Choroid plexus epithelial cell (primary cell): Measurements from ENCODE around the gene LRP1.

ENCODE experiments used
- DNase-seq: peaks from one replicate; pipeline ENCODE4 v3.0.0-alpha.2; 2010; ENCODE audit warnings: low read depth
- H3K4me3 ChIP-seq: 2 replicates; pipeline ENCODE4 v1.5.1; 2011; ENCODE audit warnings: low read depth, mild to moderate bottlenecking, control low read depth, low read length, moderate library complexity
- TF ChIP-seq, protein P1 (sequence below): conservative IDR thresholded peaks from 2 replicates; pipeline ENCODE4 v1.5.1; 2011; ENCODE audit warnings: low read depth, mild to moderate bottlenecking, control low read depth, inconsistent platforms, low read length, moderate library complexity

Gene LRP1

DNA sequence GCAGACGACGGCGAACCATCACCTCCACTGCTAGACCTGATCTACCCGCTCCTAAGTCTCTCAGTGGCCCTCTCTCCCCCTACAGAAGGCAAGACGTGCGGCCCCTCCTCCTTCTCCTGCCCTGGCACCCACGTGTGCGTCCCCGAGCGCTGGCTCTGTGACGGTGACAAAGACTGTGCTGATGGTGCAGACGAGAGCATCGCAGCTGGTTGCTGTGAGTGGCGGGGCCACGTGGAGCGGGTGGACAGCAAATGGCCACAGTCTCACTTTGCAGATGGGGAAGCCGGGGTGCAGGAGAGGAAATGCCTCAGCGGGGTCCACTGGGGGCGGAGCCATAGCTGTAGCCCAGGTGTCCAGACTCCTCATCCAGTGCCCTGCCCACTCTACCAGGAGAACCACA lies 66.9 kb downstream of the LRP1 start:
- TF ChIP-seq, protein P1, sequence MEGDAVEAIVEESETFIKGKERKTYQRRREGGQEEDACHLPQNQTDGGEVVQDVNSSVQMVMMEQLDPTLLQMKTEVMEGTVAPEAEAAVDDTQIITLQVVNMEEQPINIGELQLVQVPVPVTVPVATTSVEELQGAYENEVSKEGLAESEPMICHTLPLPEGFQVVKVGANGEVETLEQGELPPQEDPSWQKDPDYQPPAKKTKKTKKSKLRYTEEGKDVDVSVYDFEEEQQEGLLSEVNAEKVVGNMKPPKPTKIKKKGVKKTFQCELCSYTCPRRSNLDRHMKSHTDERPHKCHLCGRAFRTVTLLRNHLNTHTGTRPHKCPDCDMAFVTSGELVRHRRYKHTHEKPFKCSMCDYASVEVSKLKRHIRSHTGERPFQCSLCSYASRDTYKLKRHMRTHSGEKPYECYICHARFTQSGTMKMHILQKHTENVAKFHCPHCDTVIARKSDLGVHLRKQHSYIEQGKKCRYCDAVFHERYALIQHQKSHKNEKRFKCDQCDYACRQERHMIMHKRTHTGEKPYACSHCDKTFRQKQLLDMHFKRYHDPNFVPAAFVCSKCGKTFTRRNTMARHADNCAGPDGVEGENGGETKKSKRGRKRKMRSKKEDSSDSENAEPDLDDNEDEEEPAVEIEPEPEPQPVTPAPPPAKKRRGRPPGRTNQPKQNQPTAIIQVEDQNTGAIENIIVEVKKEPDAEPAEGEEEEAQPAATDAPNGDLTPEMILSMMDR: no peak
- no peak for DNase-seq
- no peak overlapping the region for H3K4me3 ChIP-seq

DNA sequence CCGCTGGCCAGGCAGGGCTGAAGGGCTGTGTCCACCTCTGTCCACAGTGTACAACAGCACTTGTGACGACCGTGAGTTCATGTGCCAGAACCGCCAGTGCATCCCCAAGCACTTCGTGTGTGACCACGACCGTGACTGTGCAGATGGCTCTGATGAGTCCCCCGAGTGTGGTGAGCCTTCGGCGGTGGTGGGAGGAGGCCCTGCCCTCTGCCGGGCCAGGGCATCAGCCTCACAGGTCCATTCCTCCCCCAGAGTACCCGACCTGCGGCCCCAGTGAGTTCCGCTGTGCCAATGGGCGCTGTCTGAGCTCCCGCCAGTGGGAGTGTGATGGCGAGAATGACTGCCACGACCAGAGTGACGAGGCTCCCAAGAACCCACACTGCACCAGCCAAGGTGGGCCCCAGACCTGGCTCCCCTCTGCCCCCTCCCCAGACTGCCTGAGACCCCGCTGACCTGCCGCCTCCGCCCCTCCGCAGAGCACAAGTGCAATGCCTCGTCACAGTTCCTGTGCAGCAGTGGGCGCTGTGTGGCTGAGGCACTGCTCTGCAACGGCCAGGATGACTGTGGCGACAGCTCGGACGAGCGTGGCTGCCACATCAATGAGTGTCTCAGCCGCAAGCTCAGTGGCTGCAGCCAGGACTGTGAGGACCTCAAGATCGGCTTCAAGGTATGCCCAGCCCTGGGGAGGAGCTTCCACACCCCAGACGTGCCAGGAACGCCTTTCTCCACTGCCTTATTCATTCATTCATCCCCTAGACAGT lies 67.5 kb downstream of the LRP1 start:
- TF ChIP-seq, protein P1: no peak
- H3K4me3 ChIP-seq: no peak overlapping the region
- no peak for DNase-seq

DNA sequence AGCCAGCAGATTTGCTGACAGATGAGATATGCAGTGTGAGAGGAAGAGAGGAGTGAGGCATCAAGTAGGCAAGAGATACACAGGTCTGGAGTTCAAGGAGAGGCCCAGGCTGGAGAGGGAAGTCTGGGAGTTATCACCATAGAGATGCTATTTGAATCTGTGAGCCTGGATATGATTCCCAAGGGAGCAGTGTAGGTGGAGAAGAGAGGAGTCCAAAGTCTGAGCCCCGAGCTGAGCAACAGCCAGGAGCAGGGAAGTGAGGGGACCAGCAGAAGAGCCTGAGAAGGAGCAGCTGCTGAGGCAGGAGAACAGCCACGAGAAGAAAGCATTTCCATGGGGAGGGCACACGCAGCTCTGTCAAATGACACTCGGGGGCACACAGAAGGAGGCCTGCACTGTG lies 68.2 kb downstream of the LRP1 start:
- H3K4me3 ChIP-seq: no peak overlapping the region
- no peak for DNase-seq
- TF ChIP-seq, protein P1: no peak

DNA sequence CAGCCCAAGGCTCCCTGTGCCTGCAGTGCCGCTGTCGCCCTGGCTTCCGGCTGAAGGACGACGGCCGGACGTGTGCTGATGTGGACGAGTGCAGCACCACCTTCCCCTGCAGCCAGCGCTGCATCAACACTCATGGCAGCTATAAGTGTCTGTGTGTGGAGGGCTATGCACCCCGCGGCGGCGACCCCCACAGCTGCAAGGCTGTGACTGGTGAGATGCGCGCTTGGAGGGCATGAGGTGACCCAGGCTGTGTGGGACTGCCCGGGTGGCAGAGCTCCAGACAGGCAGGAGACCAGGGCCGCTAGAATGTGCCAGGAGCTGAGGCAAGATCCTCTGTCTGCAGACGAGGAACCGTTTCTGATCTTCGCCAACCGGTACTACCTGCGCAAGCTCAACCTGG lies 68.7 kb downstream of the LRP1 start:
- TF ChIP-seq, protein P1: no peak
- no peak overlapping the region for H3K4me3 ChIP-seq
- DNase-seq: no peak

DNA sequence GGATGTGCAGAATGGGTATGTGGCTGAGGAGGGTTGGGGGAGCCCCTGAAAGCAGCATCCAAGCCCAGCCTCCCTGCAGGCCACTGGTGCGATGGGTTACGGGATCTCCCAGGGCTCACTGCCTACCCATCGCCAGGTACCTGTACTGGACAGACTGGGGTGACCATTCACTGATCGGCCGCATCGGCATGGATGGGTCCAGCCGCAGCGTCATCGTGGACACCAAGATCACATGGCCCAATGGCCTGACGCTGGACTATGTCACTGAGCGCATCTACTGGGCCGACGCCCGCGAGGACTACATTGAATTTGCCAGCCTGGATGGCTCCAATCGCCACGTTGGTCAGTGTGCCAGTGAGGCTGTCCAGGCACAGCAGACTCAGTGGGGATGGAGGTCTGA lies 70.0 kb downstream of the LRP1 start:
- TF ChIP-seq, protein P1: no peak
- DNase-seq: no peak
- H3K4me3 ChIP-seq: no peak overlapping the region

DNA sequence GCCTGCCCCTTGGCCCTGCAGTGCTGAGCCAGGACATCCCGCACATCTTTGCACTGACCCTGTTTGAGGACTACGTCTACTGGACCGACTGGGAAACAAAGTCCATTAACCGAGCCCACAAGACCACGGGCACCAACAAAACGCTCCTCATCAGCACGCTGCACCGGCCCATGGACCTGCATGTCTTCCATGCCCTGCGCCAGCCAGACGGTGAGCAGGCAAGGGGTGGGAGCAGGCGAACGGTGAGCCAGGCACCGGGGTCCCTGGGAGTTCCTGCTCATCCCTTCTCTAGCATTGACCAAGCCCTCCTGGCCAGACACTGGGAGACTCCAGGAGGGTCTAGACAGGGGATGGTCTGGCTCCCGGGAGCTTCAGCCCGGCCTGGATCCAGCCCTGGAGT lies 70.9 kb downstream of the LRP1 start:
- no peak overlapping the region for H3K4me3 ChIP-seq
- TF ChIP-seq, protein P1: no peak
- DNase-seq: no peak

DNA sequence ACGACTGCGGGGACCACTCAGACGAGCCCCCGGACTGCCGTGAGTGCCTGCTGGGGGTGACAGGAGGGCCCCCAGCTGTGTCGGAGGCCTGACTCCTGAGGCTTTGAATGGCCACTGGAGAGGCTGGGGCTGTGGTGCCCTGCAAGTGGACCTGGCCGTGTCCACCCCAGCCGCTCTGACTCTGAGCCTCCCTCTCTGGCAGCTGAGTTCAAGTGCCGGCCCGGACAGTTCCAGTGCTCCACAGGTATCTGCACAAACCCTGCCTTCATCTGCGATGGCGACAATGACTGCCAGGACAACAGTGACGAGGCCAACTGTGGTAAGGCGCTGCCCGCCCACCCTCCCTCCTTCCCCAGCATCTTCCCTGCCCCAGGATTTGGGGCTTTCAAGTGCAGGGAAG lies 72.2 kb downstream of the LRP1 start:
- DNase-seq: no peak

More for the DNA sequence above, 72.2 kb downstream of the LRP1 start:
- TF ChIP-seq, protein P1: no peak
- H3K4me3 ChIP-seq: no peak overlapping the region
